ENCODE measurements around the gene KIF6. TPM values are rescaled to one million over a fixed set of nuclear protein-coding genes. Genes with fewer than 3 reads are reported as not detected.

Gene KIF6
- total RNA-seq, 2 experiments from 2014 or later: not detected

GRCh38 chr6:39313526-39314272, 411.5 kb downstream of the KIF6 start:
- POLR2A ChIA-PET: no interaction called here
- ATAC-seq (ENCODE audit: low read depth): peak; percentile 16
- H3K4me1 Mint-ChIP-seq: peaks cover 1% of the 10 kb centered on the region
- no peak overlapping the region for H3K27ac Mint-ChIP-seq
- H3K27me3 Mint-ChIP-seq: peaks cover 52% of the 10 kb centered on the region
- peak overlapping the region; percentile 50 for H3K4me3 Mint-ChIP-seq
- no peaks in the 10 kb centered on the region for H3K36me3 Mint-ChIP-seq
- no peaks in the 10 kb centered on the region for H3K9me3 Mint-ChIP-seq
- DNase-seq: peak; percentile 45

DNA sequence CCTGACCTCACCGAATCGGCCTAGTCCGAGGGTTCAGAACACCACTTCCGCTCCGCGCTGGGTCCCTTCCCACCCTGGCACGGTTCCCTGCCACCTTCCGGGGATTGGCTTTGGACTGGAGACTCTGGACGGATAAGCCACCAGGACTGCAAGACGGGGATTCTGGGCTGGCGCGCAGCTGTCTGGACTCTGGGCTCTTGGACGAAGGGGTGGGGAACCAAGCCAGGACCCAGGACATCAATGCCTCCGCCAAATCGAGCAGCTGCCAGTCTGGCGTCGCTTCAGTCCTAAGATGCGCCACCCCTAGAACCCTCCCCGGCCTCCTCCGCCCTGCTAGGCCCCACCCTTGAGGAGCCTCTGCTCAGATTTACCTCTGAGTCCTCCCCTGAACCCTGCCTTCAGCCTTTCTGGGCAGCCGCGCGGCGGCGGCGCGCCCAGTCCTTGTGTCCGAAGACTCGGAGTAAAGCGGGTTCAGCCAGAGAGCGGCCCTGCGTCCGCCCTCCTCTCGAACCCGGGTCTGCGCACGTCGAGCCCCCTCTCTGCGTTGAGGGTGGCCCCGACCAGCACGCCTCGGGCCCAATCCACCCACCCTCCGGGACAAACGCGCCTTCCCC, 412.2 kb downstream of the KIF6 start:
- peak overlapping the region; percentile 24 for H3K4me3 Mint-ChIP-seq
- no peaks in the 10 kb centered on the region for H3K9me3 Mint-ChIP-seq
- POLR2A ChIA-PET: no interaction called here
- DNase-seq: no peak
- H3K27ac Mint-ChIP-seq: no peak overlapping the region
- ATAC-seq (ENCODE audit: low read depth): no peak
- peaks cover 52% of the 10 kb centered on the region for H3K27me3 Mint-ChIP-seq
- H3K4me1 Mint-ChIP-seq: peaks cover 1% of the 10 kb centered on the region
- H3K36me3 Mint-ChIP-seq: no peaks in the 10 kb centered on the region

DNA sequence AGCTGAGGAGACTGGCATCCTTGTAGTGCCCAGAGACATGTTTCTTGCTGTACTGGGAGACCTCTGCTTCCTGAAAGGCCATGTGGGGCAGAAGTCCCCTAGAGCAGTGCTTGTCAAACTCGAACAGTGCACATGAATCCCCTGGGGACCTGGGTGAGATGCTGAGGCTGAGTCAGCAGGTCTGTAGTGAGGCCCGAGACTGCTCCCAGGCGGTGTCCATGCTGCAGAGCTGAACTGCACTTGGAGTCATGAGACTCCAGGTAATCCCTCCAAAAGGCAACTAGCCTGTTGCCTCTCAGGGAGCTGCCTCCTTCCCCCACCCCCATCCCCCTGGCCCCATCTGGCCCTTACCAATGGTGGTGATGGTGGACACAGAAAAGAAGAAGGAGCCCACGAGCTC, 414.7 kb downstream of the KIF6 start:
- Mint-ChIP-seq H3K27ac (no peak overlapping the region), H3K36me3 (no peaks in the 10 kb centered on the region), H3K4me3 (no peak overlapping the region), H3K27me3 (peaks cover 44% of the 10 kb centered on the region), H3K4me1 (peaks cover 1% of the 10 kb centered on the region), H3K9me3 (no peaks in the 10 kb centered on the region)
- POLR2A ChIA-PET: no interaction called here
- no peak for DNase-seq
- ATAC-seq (ENCODE audit: low read depth): no peak

DNA sequence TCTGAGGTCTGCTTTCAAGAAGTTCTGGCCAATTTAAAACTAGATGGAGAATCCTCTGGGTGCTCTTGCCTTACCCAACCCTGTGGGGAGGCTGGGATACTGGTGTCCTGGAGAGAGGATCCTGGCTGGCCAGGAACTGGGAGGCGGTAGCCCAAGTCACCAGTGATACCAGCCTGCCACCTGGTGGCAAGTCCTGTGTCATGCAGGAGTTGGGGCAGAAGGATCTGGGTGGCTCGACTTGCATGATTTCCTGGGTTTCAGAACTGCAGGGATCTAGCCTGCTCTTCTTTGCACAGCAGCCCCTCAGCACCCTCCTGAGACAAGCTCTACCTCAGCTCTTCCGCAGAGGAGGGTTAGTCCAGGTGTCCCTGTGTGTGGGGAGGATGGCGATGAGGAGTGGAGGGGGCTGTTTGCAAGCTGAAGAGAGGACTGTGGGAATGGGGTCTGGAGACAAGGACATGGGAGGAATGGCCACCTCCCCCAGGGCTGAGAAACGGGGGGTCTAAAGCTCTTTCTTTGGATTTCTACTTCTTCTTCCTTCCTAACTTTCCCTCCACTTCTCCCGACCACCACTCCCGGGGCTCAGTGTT, 415.2 kb downstream of the KIF6 start:
- POLR2A ChIA-PET: no interaction called here
- Mint-ChIP-seq H3K4me3 (no peak overlapping the region), H3K27ac (no peak overlapping the region), H3K27me3 (peaks cover 39% of the 10 kb centered on the region), H3K36me3 (no peaks in the 10 kb centered on the region), H3K9me3 (no peaks in the 10 kb centered on the region), H3K4me1 (peaks cover 1% of the 10 kb centered on the region)
- ATAC-seq (ENCODE audit: low read depth) (no peak), DNase-seq (peak; percentile 70)

GRCh38 chr6:39307462-39307861, 417.7 kb downstream of the KIF6 start:
- Mint-ChIP-seq H3K27ac (no peak overlapping the region), H3K36me3 (no peaks in the 10 kb centered on the region), H3K27me3 (peaks cover 16% of the 10 kb centered on the region), H3K4me3 (no peak overlapping the region), H3K4me1 (peaks cover 5% of the 10 kb centered on the region), H3K9me3 (no peaks in the 10 kb centered on the region)
- POLR2A ChIA-PET: no interaction called here
- DNase-seq (no peak), ATAC-seq (ENCODE audit: low read depth) (no peak)

- no peak for ATAC-seq (ENCODE audit: low read depth)
- H3K27me3 Mint-ChIP-seq: peaks cover 2% of the 10 kb centered on the region
- H3K36me3 Mint-ChIP-seq: no peaks in the 10 kb centered on the region
- H3K27ac Mint-ChIP-seq: peak overlapping the region; percentile 14
- DNase-seq: no peak
- no peaks in the 10 kb centered on the region for H3K9me3 Mint-ChIP-seq
- H3K4me3 Mint-ChIP-seq: no peak overlapping the region
- POLR2A ChIA-PET: no interaction called here
- H3K4me1 Mint-ChIP-seq: peaks cover 7% of the 10 kb centered on the region
Observed at GRCh38 chr6:39304951-39305350, 420.3 kb downstream of the KIF6 start.

DNA sequence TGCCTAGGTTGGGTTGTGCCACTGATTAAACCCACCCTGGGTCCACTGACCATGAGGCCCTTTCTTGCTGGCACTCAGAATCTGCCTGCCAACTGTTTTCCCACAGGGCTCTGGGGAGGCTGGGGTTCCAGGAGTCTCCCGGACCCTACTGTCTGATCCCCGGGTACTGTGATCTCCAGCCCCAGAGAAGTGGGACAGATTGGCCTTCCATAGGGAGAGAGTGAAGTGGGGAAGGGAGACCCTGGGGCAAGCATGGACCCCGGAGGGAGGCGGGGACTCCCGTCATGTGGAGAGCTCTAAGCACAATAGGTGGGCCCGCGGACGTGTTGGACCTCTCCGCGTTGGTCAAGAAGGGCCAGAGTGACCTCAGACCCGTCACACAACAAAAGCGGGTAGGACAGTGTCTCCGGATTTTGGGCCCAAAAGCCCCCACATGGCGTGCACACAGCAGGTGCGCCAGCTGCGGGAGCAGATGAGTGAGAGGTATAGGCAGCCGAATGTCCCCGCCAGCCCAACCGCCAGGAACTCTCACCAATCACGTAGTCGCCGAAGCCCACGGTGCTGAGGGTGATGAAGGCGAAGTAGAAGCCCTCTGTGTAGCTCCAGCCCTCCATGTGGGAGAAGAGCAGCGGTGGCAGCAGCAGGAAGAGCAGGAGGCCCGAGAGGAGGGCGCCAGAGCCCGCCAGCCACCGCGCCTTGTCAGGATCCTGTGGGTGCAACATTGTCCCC, 421.6 kb downstream of the KIF6 start:
- H3K9me3 Mint-ChIP-seq: no peaks in the 10 kb centered on the region
- no peak for DNase-seq
- ATAC-seq (ENCODE audit: low read depth): peak; percentile 12
- peak overlapping the region; percentile 71 for H3K4me3 Mint-ChIP-seq
- H3K27me3 Mint-ChIP-seq: no peaks in the 10 kb centered on the region
- POLR2A ChIA-PET: interaction anchor here (1.0 to 1.7 kb wide), 2 partner anchors 75 to 137 kb away, joined by 5 to 7 read pairs; no protein-coding TSS in a partner anchor
- H3K4me1 Mint-ChIP-seq: peaks cover 7% of the 10 kb centered on the region
- H3K27ac Mint-ChIP-seq: no peak overlapping the region
- no peaks in the 10 kb centered on the region for H3K36me3 Mint-ChIP-seq

DNA sequence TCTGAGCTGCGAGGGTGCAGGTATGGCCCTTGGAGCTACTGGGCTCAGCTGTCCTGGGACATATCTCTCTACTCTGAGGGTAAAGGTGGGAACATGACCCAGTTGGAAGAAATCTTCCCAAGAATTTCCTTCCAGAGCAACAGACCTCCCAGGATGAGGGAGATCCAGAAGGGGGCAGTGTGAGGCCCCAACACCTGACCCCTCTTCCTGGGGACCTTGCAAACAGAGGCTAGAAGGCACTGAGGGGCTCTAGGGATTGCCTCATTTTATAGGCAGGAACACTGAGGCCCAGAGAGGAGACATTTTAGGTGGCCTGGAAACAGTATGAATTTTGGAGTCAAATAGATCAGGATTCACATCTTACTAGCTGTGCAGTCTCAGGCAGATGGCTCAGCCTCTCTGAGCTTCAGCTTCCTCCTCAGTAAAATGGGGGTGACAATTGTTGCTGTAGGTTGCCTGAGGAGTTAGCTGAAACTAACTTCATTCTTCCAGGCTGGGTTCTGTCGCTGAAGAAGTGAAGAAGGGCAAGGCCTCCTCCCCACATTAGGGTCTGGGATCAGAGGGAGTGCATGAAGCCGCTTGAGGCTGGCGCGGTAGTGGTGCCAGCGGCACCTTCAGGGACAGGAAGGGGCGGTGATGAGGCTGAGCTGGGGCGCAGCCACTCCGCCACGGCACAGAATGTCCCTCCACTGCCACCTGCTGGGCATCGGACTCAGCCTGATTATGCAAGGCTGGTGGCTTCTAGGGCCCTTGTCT, 422.4 kb downstream of the KIF6 start:
- Mint-ChIP-seq H3K9me3 (no peaks in the 10 kb centered on the region), H3K36me3 (no peaks in the 10 kb centered on the region), H3K4me1 (peaks cover 7% of the 10 kb centered on the region), H3K27me3 (no peaks in the 10 kb centered on the region), H3K4me3 (peak overlapping the region; percentile 71), H3K27ac (peak overlapping the region; percentile 80)
- ATAC-seq (ENCODE audit: low read depth) (peak; percentile 99), DNase-seq (peak; percentile 90)
- POLR2A ChIA-PET: interaction anchor here (0.9 to 1.7 kb wide), 4 partner anchors 74 to 427 kb away, joined by 3 to 7 read pairs (median 4); no protein-coding TSS in a partner anchor

DNA sequence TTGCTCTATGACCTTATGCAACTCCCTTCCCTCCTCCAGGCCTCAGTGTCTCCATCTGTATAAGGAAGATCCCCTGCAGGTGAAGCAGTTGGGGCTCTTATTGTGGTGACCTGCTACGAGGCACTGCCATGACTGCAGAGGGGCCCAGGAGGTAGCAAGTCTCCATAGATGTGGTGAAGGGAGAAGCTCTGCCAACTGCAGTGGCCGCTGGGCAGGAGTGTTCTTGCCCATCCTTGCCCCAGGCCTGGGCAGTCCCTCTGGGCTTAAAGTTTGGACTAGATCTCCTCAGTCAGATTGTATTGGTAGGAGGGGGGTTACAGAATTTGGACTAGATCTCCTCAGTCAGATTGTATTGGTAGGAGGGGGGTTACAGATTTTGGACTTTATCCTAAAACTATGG, 423.2 kb downstream of the KIF6 start:
- no peak overlapping the region for H3K27ac Mint-ChIP-seq
- ATAC-seq (ENCODE audit: low read depth) (no peak), DNase-seq (no peak)
- no peaks in the 10 kb centered on the region for H3K9me3 Mint-ChIP-seq
- no peaks in the 10 kb centered on the region for H3K36me3 Mint-ChIP-seq
- POLR2A ChIA-PET: interaction anchor here (0.9 to 1.7 kb wide), 3 partner anchors 74 to 426 kb away, joined by 3 to 5 read pairs (median 3); no protein-coding TSS in a partner anchor
- no peaks in the 10 kb centered on the region for H3K27me3 Mint-ChIP-seq
- H3K4me1 Mint-ChIP-seq: peaks cover 7% of the 10 kb centered on the region
- no peak overlapping the region for H3K4me3 Mint-ChIP-seq

- H3K4me1 Mint-ChIP-seq: peaks cover 7% of the 10 kb centered on the region
- ATAC-seq (ENCODE audit: low read depth): no peak
- POLR2A ChIA-PET: no interaction called here
- no peak overlapping the region for H3K4me3 Mint-ChIP-seq
- no peaks in the 10 kb centered on the region for H3K36me3 Mint-ChIP-seq
- no peaks in the 10 kb centered on the region for H3K27me3 Mint-ChIP-seq
- H3K9me3 Mint-ChIP-seq: no peaks in the 10 kb centered on the region
- no peak for DNase-seq
- no peak overlapping the region for H3K27ac Mint-ChIP-seq
Observed at GRCh38 chr6:39301606-39302005, 423.6 kb downstream of the KIF6 start.

DNA sequence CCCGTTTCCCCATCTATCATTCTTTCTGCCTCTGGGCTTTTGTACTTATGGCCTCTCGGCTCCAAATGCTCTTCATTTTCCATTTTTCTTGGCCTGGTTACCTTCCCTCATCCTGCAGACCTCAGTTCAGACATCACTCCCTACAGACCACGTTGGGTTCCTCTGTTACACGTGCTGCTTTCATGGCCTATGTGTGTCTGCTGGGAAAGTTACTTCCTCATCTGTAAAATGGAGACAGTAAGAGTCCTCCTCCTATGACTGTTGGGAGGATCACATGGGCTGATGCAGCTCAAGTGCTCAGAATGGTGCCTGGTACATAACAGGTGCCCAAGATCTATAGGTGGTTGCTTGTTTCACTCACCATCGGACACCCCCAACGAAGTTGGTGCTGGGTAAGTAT, 424.5 kb downstream of the KIF6 start:
- Mint-ChIP-seq H3K4me3 (no peak overlapping the region), H3K27ac (no peak overlapping the region), H3K9me3 (no peaks in the 10 kb centered on the region), H3K27me3 (no peaks in the 10 kb centered on the region), H3K36me3 (no peaks in the 10 kb centered on the region), H3K4me1 (peaks cover 7% of the 10 kb centered on the region)
- DNase-seq: no peak
- POLR2A ChIA-PET: no interaction called here
- ATAC-seq (ENCODE audit: low read depth): no peak

DNA sequence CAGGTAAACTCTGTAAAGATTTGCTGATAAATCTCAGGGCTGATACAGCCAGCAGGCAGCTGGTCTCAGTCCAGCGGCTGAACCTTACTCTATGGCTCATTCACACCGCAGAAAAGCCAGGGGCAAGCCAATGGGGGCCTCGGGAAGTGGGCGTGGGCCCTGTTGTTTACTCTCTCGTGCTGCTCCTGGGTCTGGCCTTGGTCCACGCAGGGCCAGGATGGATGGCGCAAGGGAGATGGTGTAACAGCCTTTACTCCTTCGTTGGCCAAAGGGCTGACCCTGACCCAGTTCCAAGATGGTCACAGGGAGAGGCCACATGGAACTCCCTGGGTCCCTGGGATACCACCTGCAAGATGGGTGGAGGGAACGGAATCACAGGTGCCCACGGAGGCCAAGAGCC, 427.1 kb downstream of the KIF6 start:
- Mint-ChIP-seq H3K9me3 (no peaks in the 10 kb centered on the region), H3K27ac (no peak overlapping the region), H3K4me3 (no peak overlapping the region), H3K4me1 (peaks cover 6% of the 10 kb centered on the region), H3K36me3 (no peaks in the 10 kb centered on the region), H3K27me3 (peaks cover 2% of the 10 kb centered on the region)
- POLR2A ChIA-PET: no interaction called here
- no peak for ATAC-seq (ENCODE audit: low read depth)
- DNase-seq: no peak

Data from activated naive CD8-positive, alpha-beta T cell treated with anti-CD3 and anti-CD28 coated beads, Interleukin-2, amount 10 ng/mL, durations not matched to agents 7 days and 5 days (primary cell).